HepG2 (cell line): ENCODE results near the gene MORN1.

Experiments used
- GABPB1 ChIP-seq: IDR thresholded peaks from 2 replicates; pipeline ENCODE4 v1.6.1; 2016; ENCODE audit warnings: mild to moderate bottlenecking, missing genetic modification reagents, moderate library complexity, missing compliant biosample characterization
- TCF12 ChIP-seq, 2 experiments: fragments of 450-650 bp in 1 of 2; sonication (generic) in 1 of 2; formaldehyde crosslinking in 1 of 2; IDR thresholded peaks; 2 replicates each; pipeline versions ENCODE4 v1.6.1 to v1.8.0; 2017 to 2022; ENCODE audit warnings: antibody characterized with exemption in 1 of 2, mild to moderate bottlenecking in 1 of 2, missing genetic modification reagents in 1 of 2, moderate library complexity in 1 of 2
- TF ChIP-seq, protein P1 (sequence below): sonication (generic); formaldehyde crosslinking; IDR thresholded peaks from 2 replicates; pipeline ENCODE4 v1.4.0; 2020; ENCODE audit warnings: missing genetic modification reagents, borderline replicate concordance

- TF ChIP-seq GABPB1 (CRISPR knock-in tag): no peak
- TF ChIP-seq, protein P1, sequence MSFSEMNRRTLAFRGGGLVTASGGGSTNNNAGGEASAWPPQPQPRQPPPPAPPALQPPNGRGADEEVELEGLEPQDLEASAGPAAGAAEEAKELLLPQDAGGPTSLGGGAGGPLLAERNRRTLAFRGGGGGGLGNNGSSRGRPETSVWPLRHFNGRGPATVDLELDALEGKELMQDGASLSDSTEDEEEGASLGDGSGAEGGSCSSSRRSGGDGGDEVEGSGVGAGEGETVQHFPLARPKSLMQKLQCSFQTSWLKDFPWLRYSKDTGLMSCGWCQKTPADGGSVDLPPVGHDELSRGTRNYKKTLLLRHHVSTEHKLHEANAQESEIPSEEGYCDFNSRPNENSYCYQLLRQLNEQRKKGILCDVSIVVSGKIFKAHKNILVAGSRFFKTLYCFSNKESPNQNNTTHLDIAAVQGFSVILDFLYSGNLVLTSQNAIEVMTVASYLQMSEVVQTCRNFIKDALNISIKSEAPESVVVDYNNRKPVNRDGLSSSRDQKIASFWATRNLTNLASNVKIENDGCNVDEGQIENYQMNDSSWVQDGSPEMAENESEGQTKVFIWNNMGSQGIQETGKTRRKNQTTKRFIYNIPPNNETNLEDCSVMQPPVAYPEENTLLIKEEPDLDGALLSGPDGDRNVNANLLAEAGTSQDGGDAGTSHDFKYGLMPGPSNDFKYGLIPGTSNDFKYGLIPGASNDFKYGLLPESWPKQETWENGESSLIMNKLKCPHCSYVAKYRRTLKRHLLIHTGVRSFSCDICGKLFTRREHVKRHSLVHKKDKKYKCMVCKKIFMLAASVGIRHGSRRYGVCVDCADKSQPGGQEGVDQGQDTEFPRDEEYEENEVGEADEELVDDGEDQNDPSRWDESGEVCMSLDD: no peak
- TF ChIP-seq TCF12 (IDR thresholded peaks at IDR 0.05): no peak
- TF ChIP-seq TCF12 (CRISPR knock-in tag; IDR thresholded peaks at IDR 0.05): no peak
Observed at GRCh38 chr1:2394220-2394619, 2.9 kb upstream of the MORN1 start.
